PC-3 (cell line): ENCODE results near the gene TBCC. TPM values are rescaled to one million over a fixed set of nuclear protein-coding genes. Genes with fewer than 3 reads are reported as not detected.

Experiments used
- ATAC-seq: fragments of 200-7000 bp; cut with Tn5 transposase; 2 replicates; pipeline ENCODE4 v1.9.1; 2020; ENCODE audit warnings: mild to moderate bottlenecking, moderate library complexity
- BruUV-seq: library from RNA; stranded (reverse); fragments of 400-500 nt; replicated peaks from 2 replicates; lab custom pipeline; 2021; lab: Mats Ljungman, UMichigan
- CTCF ChIA-PET: fragments of 300-600 bp; sonication (Branson Sonifier 250); formaldehyde crosslinking; loops from one replicate; lab custom pipeline; 2022; ENCODE audit warnings: antibody characterized with exemption; lab: Charles Lee
- POLR2A ChIA-PET: fragments of 300-600 bp; sonication (Branson Sonifier 250); formaldehyde crosslinking; loops from one replicate; lab custom pipeline; 2022; ENCODE audit warnings: antibody characterized with exemption; ENCODE audit not compliant: unreplicated experiment; lab: Charles Lee
- DNase-seq: peaks from one replicate; pipeline ENCODE4 v3.0.0-alpha.2; 2015
- H2AFZ ChIP-seq: fragments of 300-600 bp; sonication (generic); 2 replicates; pipeline ENCODE4 v1.6.0; 2016; ENCODE audit warnings: antibody characterized with exemption, low read length
- H3F3A ChIP-seq: fragments of 300-600 bp; sonication (generic); one replicate; pipeline ENCODE4 v1.6.0; 2017; ENCODE audit warnings: antibody characterized with exemption, low read length, control low read depth, mild to moderate bottlenecking; ENCODE audit not compliant: unreplicated experiment
- H3K27ac ChIP-seq: fragments of 300-600 bp; sonication (generic); 2 replicates; pipeline ENCODE4 v1.5.1; 2016; ENCODE audit warnings: mild to moderate bottlenecking, low read length
- H3K27me3 ChIP-seq: fragments of 300-600 bp; sonication (generic); 2 replicates; pipeline ENCODE4 v1.6.1; 2016; ENCODE audit warnings: low read length, mixed read lengths
- H3K36me3 ChIP-seq: fragments of 300-600 bp; sonication (generic); 2 replicates; pipeline ENCODE4 v1.6.1; 2016; ENCODE audit warnings: low read depth, mixed run types, low read length, mixed read lengths
- H3K4me1 ChIP-seq: fragments of 300-600 bp; sonication (generic); 2 replicates; pipeline ENCODE4 v1.5.1; 2016; ENCODE audit warnings: low read length; ENCODE audit not compliant: insufficient read depth
- H3K4me2 ChIP-seq: fragments of 300-600 bp; sonication (generic); 2 replicates; pipeline ENCODE4 v1.6.0; 2016; ENCODE audit warnings: low read length
- H3K4me3 ChIP-seq: fragments of 300-600 bp; sonication (generic); 2 replicates; pipeline ENCODE4 v1.5.1; 2016; ENCODE audit warnings: mild to moderate bottlenecking, low read length, mixed read lengths
- H3K79me2 ChIP-seq: fragments of 300-600 bp; sonication (generic); 2 replicates; pipeline ENCODE4 v1.6.1; 2017; ENCODE audit warnings: low read length, mixed read lengths
- H3K9ac ChIP-seq: fragments of 300-600 bp; sonication (generic); 2 replicates; pipeline ENCODE4 v1.6.0; 2016; ENCODE audit warnings: mild to moderate bottlenecking, low read length
- H3K9me2 ChIP-seq: fragments of 300-600 bp; sonication (generic); replicated peaks from 2 replicates; pipeline ENCODE4 v1.6.1; 2016; ENCODE audit warnings: mixed run types, low read length, mixed read lengths
- H3K9me3 ChIP-seq: fragments of 300-600 bp; sonication (generic); 2 replicates; pipeline ENCODE4 v1.6.1; 2016; ENCODE audit warnings: low read length, mixed read lengths
- H4K20me1 ChIP-seq: fragments of 300-600 bp; sonication (generic); 2 replicates; pipeline ENCODE4 v1.6.1; 2016; ENCODE audit warnings: low read length, mixed read lengths
- CTCF ChIP-seq: fragments of 300-600 bp; sonication (generic); conservative IDR thresholded peaks from 2 replicates; pipeline ENCODE4 v1.5.1; 2017; ENCODE audit warnings: antibody characterized with exemption, low read depth, mild to moderate bottlenecking, low read length
- EZH2 ChIP-seq: fragments of 300-600 bp; sonication (generic); IDR thresholded peaks from one replicate; pipeline ENCODE4 v1.6.1; 2017; ENCODE audit warnings: antibody characterized with exemption, mild to moderate bottlenecking, low read length; ENCODE audit not compliant: unreplicated experiment
- EZH2phosphoT487 ChIP-seq: fragments of 300-600 bp; sonication (generic); IDR thresholded peaks from 2 replicates; pipeline ENCODE4 v1.6.1; 2018; ENCODE audit warnings: mild to moderate bottlenecking, antibody characterized with exemption, low read length, borderline replicate concordance
- intact Hi-C: fragments of 100-400 bp; cut with micrococcal nuclease; formaldehyde crosslinking; loops from 2 replicates; pipeline ENCODE4 v1.9.0; 2023
- total RNA-seq: library from RNA; depleted of rRNA; stranded (reverse); fragments of >200 nt; gene quantifications from 2 replicates; pipeline ENCODE4 v1.2.3, GENCODE V29; 2014

The TBCC gene
- total RNA-seq, 1 experiment from 2014 or later: 32.3 TPM

- Histone ChIP-seq H2AFZ (0 out of 2 replicates have a peak overlapping the region, but pooled peaks have one; percentile 1), H3K9ac (no peak overlapping the region), H3F3A (no peaks in the 10 kb centered on the region), H3K9me2 (no peaks in the 10 kb centered on the region), H3K4me3 (no peak overlapping the region), H3K27me3 (no peaks in the 10 kb centered on the region), H3K27ac (no peak overlapping the region), H3K9me3 (no peaks in the 10 kb centered on the region), H3K36me3 (no peaks in the 10 kb centered on the region), H3K79me2 (no peaks in the 10 kb centered on the region), H3K4me2 (0 out of 2 replicates have a peak overlapping the region, but pooled peaks have one; percentile 15), H4K20me1 (no peaks in the 10 kb centered on the region), H3K4me1 (peaks cover 7% of the 10 kb centered on the region; the same call in 1 of the 2 replicates)
- BruUV-seq: no TSS peak
- ATAC-seq (peak; percentile 65), DNase-seq (peak; percentile 66)
- ChIA-PET CTCF (no interaction called here), POLR2A (no interaction called here)
- TF ChIP-seq EZH2phosphoT487 (no peak), EZH2 (no peak)
- intact Hi-C loops: no loop called here
Observed at GRCh38 chr6:42720739-42721138, 25.2 kb downstream of the TBCC start.

- no peaks in the 10 kb centered on the region for H3K79me2 ChIP-seq
- DNase-seq (no peak), ATAC-seq (no peak; the same call in 1 of the 2 replicates)
- no peaks in the 10 kb centered on the region for H3K9me3 ChIP-seq
- H2AFZ ChIP-seq: no peak overlapping the region
- H3K27me3 ChIP-seq: no peaks in the 10 kb centered on the region
- no peaks in the 10 kb centered on the region for H3K9me2 ChIP-seq
- no peaks in the 10 kb centered on the region for H4K20me1 ChIP-seq
- H3K4me2 ChIP-seq: no peak overlapping the region
- H3K4me3 ChIP-seq: no peak overlapping the region
- ChIA-PET CTCF (no interaction called here), POLR2A (no interaction called here)
- intact Hi-C loops: no loop called here
- H3K4me1 ChIP-seq: peaks cover 5% of the 10 kb centered on the region; the same call in 1 of the 2 replicates
- H3K27ac ChIP-seq: no peak overlapping the region
- no peaks in the 10 kb centered on the region for H3K36me3 ChIP-seq
- TF ChIP-seq CTCF: no peak
- TF ChIP-seq EZH2phosphoT487: no peak
- no peak for TF ChIP-seq EZH2
- H3F3A ChIP-seq: no peaks in the 10 kb centered on the region
- no peak overlapping the region for H3K9ac ChIP-seq
- no TSS peak for BruUV-seq
Observed at GRCh38 chr6:42715871-42716270, 30.0 kb downstream of the TBCC start.

- Histone ChIP-seq H3K9ac (no peak overlapping the region), H3F3A (no peaks in the 10 kb centered on the region), H3K4me2 (no peak overlapping the region), H3K4me1 (no peaks in the 10 kb centered on the region), H3K79me2 (no peaks in the 10 kb centered on the region), H3K4me3 (no peak overlapping the region), H3K9me3 (no peaks in the 10 kb centered on the region), H3K27me3 (no peaks in the 10 kb centered on the region), H3K36me3 (no peaks in the 10 kb centered on the region), H3K27ac (no peak overlapping the region), H4K20me1 (no peaks in the 10 kb centered on the region), H3K9me2 (no peaks in the 10 kb centered on the region), H2AFZ (no peak overlapping the region)
- DNase-seq: peak; percentile 36
- no TSS peak for BruUV-seq
- TF ChIP-seq EZH2: no peak
- no peak for TF ChIP-seq CTCF
- TF ChIP-seq EZH2phosphoT487: no peak
- POLR2A ChIA-PET: interaction anchor here (0.6 kb wide), 1 partner anchor 33 kb away, joined by 3 read pairs; no protein-coding TSS in a partner anchor
- intact Hi-C loops: no loop called here
- peak; percentile 50; the same call in 1 of the 2 replicates for ATAC-seq
- CTCF ChIA-PET: no interaction called here
Observed at GRCh38 chr6:42714098-42714761, 31.7 kb downstream of the TBCC start.
